HEK293T (cell line): ENCODE measurements around the gene CSGALNACT2.
"Not testable (repeated sequence)": the region's sequence is repeated elsewhere in the genome, so short reads cannot be mapped to it uniquely, and the experiment has no call there.

ENCODE experiments used
- ARNT ChIP-seq: fragments of 450-650 bp; IDR thresholded peaks from 2 replicates; pipeline ENCODE4 v1.6.1; 2017; ENCODE audit warnings: mild to moderate bottlenecking
- BHLHE40 ChIP-seq: fragments of 450-650 bp; IDR thresholded peaks from 2 replicates; pipeline ENCODE4 v1.6.1; 2016; ENCODE audit warnings: mild to moderate bottlenecking, moderate library complexity, borderline replicate concordance
- CTBP1 ChIP-seq: fragments of 450-650 bp; IDR thresholded peaks from 2 replicates; pipeline ENCODE4 v1.6.1; 2016; ENCODE audit warnings: borderline replicate concordance
- ELF4 ChIP-seq: fragments of 450-650 bp; IDR thresholded peaks from 2 replicates; pipeline ENCODE4 v1.6.1; 2017; ENCODE audit warnings: antibody characterized with exemption
- FOXA1 ChIP-seq: fragments of 450-650 bp; IDR thresholded peaks from 2 replicates; pipeline ENCODE4 v1.6.1; 2016; ENCODE audit warnings: mild to moderate bottlenecking
- FOXK2 ChIP-seq: fragments of 450-650 bp; IDR thresholded peaks from 2 replicates; pipeline ENCODE4 v1.6.1; 2016; ENCODE audit warnings: mild to moderate bottlenecking
- FOXM1 ChIP-seq: fragments of 450-650 bp; IDR thresholded peaks from 2 replicates; pipeline ENCODE4 v1.6.1; 2017; ENCODE audit warnings: mild to moderate bottlenecking, borderline replicate concordance
- HDGF ChIP-seq: fragments of 450-650 bp; IDR thresholded peaks from 2 replicates; pipeline ENCODE4 v1.6.1; 2017; ENCODE audit warnings: antibody characterized with exemption, borderline replicate concordance
- LEF1 ChIP-seq: fragments of 450-650 bp; IDR thresholded peaks from 2 replicates; pipeline ENCODE4 v1.6.1; 2017; ENCODE audit warnings: mild to moderate bottlenecking, borderline replicate concordance
- NFRKB ChIP-seq: fragments of 450-650 bp; IDR thresholded peaks from 2 replicates; pipeline ENCODE4 v1.6.1; 2016; ENCODE audit warnings: mild to moderate bottlenecking, moderate library complexity
- SP1 ChIP-seq: fragments of 450-650 bp; IDR thresholded peaks from 2 replicates; pipeline ENCODE4 v1.6.1; 2017
- TARDBP ChIP-seq: fragments of 450-650 bp; IDR thresholded peaks from 2 replicates; pipeline ENCODE4 v1.6.1; 2016
- ZNF384 ChIP-seq: fragments of 450-650 bp; IDR thresholded peaks from 2 replicates; pipeline ENCODE4 v1.6.1; 2016
- TF ChIP-seq, protein P1 (sequence below): fragments of 450-650 bp; IDR thresholded peaks from 2 replicates; pipeline ENCODE4 v1.6.1; 2016

GRCh38 chr10:43145936-43146335 is 7.7 kb downstream of the CSGALNACT2 start:
- TF ChIP-seq SP1, BHLHE40, FOXM1, HDGF, CTBP1, ARNT, FOXA1, TARDBP, FOXK2, ELF4, ZNF384, LEF1, NFRKB: not testable (repeated sequence)
- TF ChIP-seq, protein P1, sequence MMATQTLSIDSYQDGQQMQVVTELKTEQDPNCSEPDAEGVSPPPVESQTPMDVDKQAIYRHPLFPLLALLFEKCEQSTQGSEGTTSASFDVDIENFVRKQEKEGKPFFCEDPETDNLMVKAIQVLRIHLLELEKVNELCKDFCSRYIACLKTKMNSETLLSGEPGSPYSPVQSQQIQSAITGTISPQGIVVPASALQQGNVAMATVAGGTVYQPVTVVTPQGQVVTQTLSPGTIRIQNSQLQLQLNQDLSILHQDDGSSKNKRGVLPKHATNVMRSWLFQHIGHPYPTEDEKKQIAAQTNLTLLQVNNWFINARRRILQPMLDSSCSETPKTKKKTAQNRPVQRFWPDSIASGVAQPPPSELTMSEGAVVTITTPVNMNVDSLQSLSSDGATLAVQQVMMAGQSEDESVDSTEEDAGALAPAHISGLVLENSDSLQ: not testable (repeated sequence)
